22Rv1 (cell line): ENCODE data around the gene CPLX1.

Source experiments
- ZFX ChIP-seq: fragments of 450-650 bp; IDR thresholded peaks from 2 replicates; pipeline ENCODE4 v1.6.1; 2017; ENCODE audit warnings: antibody characterized with exemption, borderline replicate concordance
- TF ChIP-seq, protein P1 (sequence below): fragments of 450-650 bp; IDR thresholded peaks from 2 replicates; pipeline ENCODE4 v1.5.1; 2017; ENCODE audit warnings: mild to moderate bottlenecking

DNA sequence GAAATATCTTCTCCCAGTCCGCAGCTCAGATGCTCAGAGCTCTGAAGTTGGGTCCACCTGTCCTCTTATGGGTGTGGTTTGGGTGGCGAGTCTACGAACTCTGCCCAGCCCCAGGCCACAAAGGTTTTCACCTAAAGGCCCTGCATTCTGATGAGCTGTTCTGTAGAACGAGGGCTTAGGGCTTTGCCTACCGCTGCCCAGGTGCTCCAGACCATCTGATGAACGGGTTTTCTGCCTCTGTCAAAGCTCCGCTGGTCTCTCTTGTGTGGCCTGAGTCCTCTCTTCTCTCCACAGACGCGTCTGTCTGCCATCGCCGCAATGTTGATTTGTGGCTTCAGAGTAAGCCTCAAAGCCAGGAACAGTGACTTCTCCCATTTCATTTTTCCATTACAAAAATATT lies 28.4 kb upstream of the CPLX1 start:
- TF ChIP-seq, protein P1, sequence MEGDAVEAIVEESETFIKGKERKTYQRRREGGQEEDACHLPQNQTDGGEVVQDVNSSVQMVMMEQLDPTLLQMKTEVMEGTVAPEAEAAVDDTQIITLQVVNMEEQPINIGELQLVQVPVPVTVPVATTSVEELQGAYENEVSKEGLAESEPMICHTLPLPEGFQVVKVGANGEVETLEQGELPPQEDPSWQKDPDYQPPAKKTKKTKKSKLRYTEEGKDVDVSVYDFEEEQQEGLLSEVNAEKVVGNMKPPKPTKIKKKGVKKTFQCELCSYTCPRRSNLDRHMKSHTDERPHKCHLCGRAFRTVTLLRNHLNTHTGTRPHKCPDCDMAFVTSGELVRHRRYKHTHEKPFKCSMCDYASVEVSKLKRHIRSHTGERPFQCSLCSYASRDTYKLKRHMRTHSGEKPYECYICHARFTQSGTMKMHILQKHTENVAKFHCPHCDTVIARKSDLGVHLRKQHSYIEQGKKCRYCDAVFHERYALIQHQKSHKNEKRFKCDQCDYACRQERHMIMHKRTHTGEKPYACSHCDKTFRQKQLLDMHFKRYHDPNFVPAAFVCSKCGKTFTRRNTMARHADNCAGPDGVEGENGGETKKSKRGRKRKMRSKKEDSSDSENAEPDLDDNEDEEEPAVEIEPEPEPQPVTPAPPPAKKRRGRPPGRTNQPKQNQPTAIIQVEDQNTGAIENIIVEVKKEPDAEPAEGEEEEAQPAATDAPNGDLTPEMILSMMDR, result no peak
- TF ChIP-seq ZFX, result no peak
